ENCODE results near the gene HEBP1. TPM values are rescaled to one million over a fixed set of nuclear protein-coding genes. Genes with fewer than 3 reads are reported as not detected.

The HEBP1 gene
- total RNA-seq, 1 donor from 2014 or later, result 14.7 TPM

DNA sequence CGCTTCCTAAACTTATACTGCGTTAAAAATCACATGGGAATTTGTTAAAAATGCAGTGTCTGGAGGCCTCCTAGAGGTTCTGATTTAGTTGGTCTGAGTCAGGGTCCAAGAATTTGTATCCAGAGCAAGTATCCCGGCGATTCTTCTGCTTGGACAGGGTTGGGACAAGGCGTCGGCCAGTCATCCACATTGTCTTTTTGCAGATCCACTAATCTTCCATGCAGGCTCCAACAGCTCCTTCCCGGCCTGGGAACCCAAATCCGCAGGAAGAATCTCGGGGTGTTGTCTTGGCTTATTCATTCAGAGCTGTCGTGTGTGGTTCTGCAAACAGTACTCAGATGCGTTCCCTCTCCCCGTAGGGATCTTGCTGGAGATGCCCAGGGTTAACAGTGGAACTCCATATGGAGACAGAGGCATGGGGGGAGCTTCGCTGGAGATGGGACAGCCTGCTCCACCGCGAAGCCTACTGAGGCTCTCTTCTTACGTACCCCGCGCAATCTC, 73.4 kb downstream of the HEBP1 start:
- H3K4me3 ChIP-seq (ENCODE audit: low read depth, low read length), result no peak overlapping the region
- no peaks in the 10 kb centered on the region for H3K36me3 ChIP-seq (ENCODE audit: control insufficient read depth, insufficient read depth, low read length)
- H3K27me3 ChIP-seq (ENCODE audit: control insufficient read depth, insufficient read depth, low read length), result no peaks in the 10 kb centered on the region
- DNase-seq (ENCODE audit: low read depth), result no peak
- TF ChIP-seq CTCF (IDR thresholded peaks at IDR 0.05; ENCODE audit: insufficient read depth, low read length, poor library complexity, severe bottlenecking), result no peak

DNA sequence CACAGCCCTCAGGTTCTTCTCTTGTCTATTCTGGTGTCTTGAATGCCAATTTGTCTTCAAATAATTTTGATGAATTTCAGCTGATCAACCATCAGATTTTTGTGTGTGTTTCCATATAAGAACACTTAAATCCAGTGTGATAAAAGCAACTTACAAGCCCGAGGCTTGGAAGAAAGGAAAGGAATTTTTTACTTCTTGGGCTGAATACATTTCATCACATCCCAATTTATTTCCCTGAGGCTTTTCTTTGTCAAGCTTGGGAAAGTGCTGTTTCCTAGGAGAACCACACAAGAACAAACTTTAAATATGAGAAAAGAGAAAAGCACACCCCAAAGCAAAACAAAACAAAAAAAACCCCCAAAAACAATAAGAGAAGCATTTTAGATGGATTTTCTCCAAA, 74.7 kb downstream of the HEBP1 start:
- TF ChIP-seq CTCF (IDR thresholded peaks at IDR 0.05; ENCODE audit: insufficient read depth, low read length, poor library complexity, severe bottlenecking), result no peak
- no peaks in the 10 kb centered on the region for H3K27me3 ChIP-seq (ENCODE audit: control insufficient read depth, insufficient read depth, low read length)
- no peak overlapping the region for H3K4me3 ChIP-seq (ENCODE audit: low read depth, low read length)
- H3K36me3 ChIP-seq (ENCODE audit: control insufficient read depth, insufficient read depth, low read length), result no peaks in the 10 kb centered on the region
- no peak for DNase-seq (ENCODE audit: low read depth)

Other genes starting within 250 kb of the HEBP1 start
- 1.4 and 2.0 TPM in 2 replicates for gene APOLD1, start 214.6 kb downstream of the HEBP1 start, total RNA-seq
- 59.0 and 63.7 TPM in 2 replicates for gene DDX47, start 186.9 kb downstream of the HEBP1 start, total RNA-seq
- 28.7 and 48.1 TPM in 2 replicates for gene GPRC5A, start 108.7 kb downstream of the HEBP1 start, total RNA-seq
- gene GPRC5D, start 48.1 kb downstream of the HEBP1 start, total RNA-seq, result not detected in 2 replicates
- 4.8 and 5.0 TPM in 2 replicates for gene FAM234B, start 44.1 kb upstream of the HEBP1 start, total RNA-seq
- gene GSG1, start 103.4 kb upstream of the HEBP1 start, total RNA-seq, result not detected in 2 replicates
- gene EMP1, start 196.5 kb upstream of the HEBP1 start, total RNA-seq, result 174 and 241 TPM in 2 replicates

Data from kidney epithelial cell (primary cell).